GM12874 (cell line): Measurements from ENCODE around the gene TINAGL1.

Source experiments
- TF ChIP-seq, protein P1 (sequence below): IDR thresholded peaks from 2 replicates; pipeline ENCODE4 v1.5.1; 2011; ENCODE audit warnings: low read depth, mild to moderate bottlenecking, control low read depth, low read length, moderate library complexity; ENCODE audit not compliant: insufficient read depth

Gene TINAGL1

DNA sequence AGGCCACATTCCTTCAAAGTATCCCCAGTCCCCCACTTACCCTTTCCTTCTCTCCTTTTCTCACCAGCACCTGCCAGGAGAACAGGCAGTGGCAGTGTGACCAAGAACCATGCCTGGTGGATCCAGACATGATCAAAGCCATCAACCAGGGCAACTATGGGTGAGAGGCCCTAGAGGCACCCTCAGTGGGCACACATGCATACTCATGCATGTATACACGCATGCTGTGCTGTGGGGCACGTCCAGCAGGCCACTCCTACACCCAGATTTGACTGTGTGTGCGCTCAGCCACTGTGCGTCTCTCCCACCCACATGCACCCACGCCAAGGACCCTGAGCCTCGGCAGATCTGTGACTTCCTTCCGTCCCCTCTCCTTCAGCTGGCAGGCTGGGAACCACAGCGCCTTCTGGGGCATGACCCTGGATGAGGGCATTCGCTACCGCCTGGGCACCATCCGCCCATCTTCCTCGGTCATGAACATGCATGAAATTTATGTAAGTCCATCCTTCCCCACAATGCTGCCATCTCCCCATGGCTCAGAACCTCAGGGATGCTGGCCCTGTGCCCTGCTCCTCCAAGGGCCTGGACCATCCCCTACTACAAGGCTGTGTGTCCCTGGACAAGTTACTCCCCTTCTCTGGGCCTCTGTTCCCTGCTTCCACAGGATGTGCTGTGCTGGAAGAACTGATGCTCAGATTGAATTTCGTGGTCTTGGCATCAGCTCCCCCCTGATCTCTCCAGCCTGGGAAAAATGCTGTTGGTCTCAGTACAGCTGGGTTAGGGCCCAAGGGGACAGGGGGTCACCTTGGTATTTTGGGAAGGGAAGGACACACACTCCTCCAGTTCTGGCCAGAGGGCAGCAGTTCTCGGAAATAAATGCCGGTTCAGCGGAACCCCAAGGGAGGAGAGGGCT lies 7.0 kb downstream of the TINAGL1 start:
- TF ChIP-seq, protein P1, sequence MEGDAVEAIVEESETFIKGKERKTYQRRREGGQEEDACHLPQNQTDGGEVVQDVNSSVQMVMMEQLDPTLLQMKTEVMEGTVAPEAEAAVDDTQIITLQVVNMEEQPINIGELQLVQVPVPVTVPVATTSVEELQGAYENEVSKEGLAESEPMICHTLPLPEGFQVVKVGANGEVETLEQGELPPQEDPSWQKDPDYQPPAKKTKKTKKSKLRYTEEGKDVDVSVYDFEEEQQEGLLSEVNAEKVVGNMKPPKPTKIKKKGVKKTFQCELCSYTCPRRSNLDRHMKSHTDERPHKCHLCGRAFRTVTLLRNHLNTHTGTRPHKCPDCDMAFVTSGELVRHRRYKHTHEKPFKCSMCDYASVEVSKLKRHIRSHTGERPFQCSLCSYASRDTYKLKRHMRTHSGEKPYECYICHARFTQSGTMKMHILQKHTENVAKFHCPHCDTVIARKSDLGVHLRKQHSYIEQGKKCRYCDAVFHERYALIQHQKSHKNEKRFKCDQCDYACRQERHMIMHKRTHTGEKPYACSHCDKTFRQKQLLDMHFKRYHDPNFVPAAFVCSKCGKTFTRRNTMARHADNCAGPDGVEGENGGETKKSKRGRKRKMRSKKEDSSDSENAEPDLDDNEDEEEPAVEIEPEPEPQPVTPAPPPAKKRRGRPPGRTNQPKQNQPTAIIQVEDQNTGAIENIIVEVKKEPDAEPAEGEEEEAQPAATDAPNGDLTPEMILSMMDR: no peak

- TF ChIP-seq, protein P1: no peak
These were observed 7.9 kb downstream of the TINAGL1 start for GRCh38 chr1:31583995-31584868.

DNA sequence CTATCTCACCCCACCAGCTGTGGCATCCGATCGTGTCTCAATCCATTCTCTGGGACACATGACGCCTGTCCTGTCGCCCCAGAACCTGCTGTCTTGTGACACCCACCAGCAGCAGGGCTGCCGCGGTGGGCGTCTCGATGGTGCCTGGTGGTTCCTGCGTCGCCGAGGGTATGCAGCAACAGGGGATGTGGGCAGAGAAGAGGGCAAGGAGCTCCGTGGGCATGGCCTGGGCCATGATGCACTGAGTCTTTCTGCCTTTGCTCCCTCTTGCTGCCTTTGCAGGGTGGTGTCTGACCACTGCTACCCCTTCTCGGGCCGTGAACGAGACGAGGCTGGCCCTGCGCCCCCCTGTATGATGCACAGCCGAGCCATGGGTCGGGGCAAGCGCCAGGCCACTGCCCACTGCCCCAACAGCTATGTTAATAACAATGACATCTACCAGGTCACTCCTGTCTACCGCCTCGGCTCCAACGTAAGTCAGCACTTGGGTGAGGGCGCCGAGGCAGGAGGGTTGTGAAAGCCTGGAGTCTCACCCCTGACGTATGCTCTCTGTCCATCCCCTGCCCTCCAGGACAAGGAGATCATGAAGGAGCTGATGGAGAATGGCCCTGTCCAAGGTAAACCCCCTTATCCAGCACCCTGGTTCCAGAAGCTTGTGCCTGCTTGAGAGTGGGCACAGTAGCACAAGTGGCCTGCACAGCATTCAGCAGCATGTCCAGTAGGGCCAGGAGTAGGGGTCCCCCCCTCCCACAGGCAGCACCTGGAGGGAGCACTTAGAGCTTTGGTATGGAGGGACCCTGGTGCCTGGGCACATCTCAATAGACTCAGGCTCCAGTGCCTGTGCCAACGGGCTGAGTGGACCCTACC lies 8.8 kb downstream of the TINAGL1 start:
- TF ChIP-seq, protein P1: no peak

DNA sequence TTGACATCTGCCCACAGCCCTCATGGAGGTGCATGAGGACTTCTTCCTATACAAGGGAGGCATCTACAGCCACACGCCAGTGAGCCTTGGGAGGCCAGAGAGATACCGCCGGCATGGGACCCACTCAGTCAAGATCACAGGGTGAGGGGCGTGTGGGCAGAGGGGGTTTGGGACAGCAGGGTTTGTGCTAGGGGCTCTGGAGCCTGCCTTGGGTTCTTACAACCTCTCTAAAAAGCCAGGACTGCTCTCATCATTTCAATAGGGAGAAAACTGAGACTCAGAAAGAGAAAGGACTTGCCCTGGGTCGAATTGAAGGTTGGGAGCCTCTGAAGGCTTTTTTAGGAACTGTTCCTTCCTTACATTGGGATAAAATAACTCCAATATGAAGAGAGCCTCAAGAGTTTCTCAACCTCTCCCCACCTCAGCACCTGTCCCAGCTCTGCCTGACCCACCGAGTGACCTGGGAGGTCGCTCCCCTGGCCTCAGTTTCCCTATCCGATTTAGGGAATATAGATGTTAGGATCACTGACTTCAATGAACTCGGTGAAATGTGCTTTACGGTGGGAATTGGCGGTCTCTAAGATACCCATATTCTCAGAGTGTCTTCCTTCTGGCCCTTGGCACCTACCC lies 9.5 kb downstream of the TINAGL1 start:
- TF ChIP-seq, protein P1: no peak

- TF ChIP-seq, protein P1: no peak
These were observed 10.3 kb downstream of the TINAGL1 start for GRCh38 chr1:31586376-31587327.
